ENCODE data around the gene MPPE1. TPM values are rescaled to one million over a fixed set of nuclear protein-coding genes. Genes with fewer than 3 reads are reported as not detected.

Gene MPPE1
- total and polyA plus RNA-seq, 9 of the 15 experiments (the other 6 are each of a cell fraction or from before 2014, with no cell fraction given), result 10.7 to 19.5 (median 13.3) TPM

- TF ChIP-seq ZNF696 (CRISPR knock-in tag; conservative IDR thresholded peaks at IDR 0.05), result no peak
- no peak for TF ChIP-seq ZNF785 (CRISPR knock-in tag; IDR thresholded peaks at IDR 0.05)
- no peak for TF ChIP-seq FOXK1 (CRISPR knock-in tag; IDR thresholded peaks at IDR 0.05; ENCODE audit: borderline replicate concordance)
- no peak for TF ChIP-seq ERF (CRISPR knock-in tag; IDR thresholded peaks at IDR 0.05)
- TF ChIP-seq TRIM28 (IDR thresholded peaks at IDR 0.05), result peak; percentile 87
- no peak for TF ChIP-seq PRPF4 (IDR thresholded peaks at IDR 0.05; ENCODE audit: insufficient read depth, low read depth, low read length, poor library complexity, severe bottlenecking)
- TF ChIP-seq CBFB (CRISPR knock-in tag; IDR thresholded peaks at IDR 0.05), result 0 out of 2 replicates have a peak, but pooled peaks have one; percentile 60
- TF ChIP-seq BHLHE40 (IDR thresholded peaks at IDR 0.05; ENCODE audit: low read length), result peak; percentile 74
- TF ChIP-seq NR2F6 (CRISPR knock-in tag; IDR thresholded peaks at IDR 0.05), result no peak
- no peak for TF ChIP-seq ZNF780A (CRISPR knock-in tag; IDR thresholded peaks at IDR 0.05)
- no peak for TF ChIP-seq ZNF644 (tag; IDR thresholded peaks at IDR 0.05; ENCODE audit: low read depth)
- TF ChIP-seq BACH1 (tag; IDR thresholded peaks at IDR 0.05), result peak; percentile 99
- TF ChIP-seq CBX2 (IDR thresholded peaks at IDR 0.05; ENCODE audit: insufficient read depth, low read length, poor library complexity, severe bottlenecking), result no peak
- no peak for TF ChIP-seq ELF2 (CRISPR knock-in tag; IDR thresholded peaks at IDR 0.05)
- no peak for TF ChIP-seq SNIP1 (IDR thresholded peaks at IDR 0.05; ENCODE audit: low read depth)
- no peak for TF ChIP-seq BDP1 (IDR thresholded peaks at IDR 0.05; ENCODE audit: insufficient read depth, insufficient read length)
- no peak for TF ChIP-seq ASH1L (IDR thresholded peaks at IDR 0.05; ENCODE audit: borderline replicate concordance, low read depth, partially characterized antibody)
- TF ChIP-seq TBL1XR1 (IDR thresholded peaks at IDR 0.05; ENCODE audit: low read length in 2 of 2), result peak; percentile 98 to 100
- TF ChIP-seq, protein P1, sequence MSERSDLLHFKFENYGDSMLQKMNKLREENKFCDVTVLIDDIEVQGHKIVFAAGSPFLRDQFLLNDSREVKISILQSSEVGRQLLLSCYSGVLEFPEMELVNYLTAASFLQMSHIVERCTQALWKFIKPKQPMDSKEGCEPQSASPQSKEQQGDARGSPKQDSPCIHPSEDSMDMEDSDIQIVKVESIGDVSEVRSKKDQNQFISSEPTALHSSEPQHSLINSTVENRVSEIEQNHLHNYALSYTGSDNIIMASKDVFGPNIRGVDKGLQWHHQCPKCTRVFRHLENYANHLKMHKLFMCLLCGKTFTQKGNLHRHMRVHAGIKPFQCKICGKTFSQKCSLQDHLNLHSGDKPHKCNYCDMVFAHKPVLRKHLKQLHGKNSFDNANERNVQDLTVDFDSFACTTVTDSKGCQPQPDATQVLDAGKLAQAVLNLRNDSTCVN (CRISPR knock-in tag; IDR thresholded peaks at IDR 0.05), result no peak
- TF ChIP-seq BRD9 (IDR thresholded peaks at IDR 0.05; ENCODE audit: low read depth, partially characterized antibody), result no peak
- TF ChIP-seq MXI1 (IDR thresholded peaks at IDR 0.05; ENCODE audit: low read depth, low read length), result 0 out of 2 replicates have a peak, but pooled peaks have one; percentile 33
- peak; percentile 99 for TF ChIP-seq MAFK (IDR thresholded peaks at IDR 0.05; ENCODE audit: low read length)
- TF ChIP-seq HSF4 (CRISPR knock-in tag; IDR thresholded peaks at IDR 0.05; ENCODE audit: borderline replicate concordance), result no peak
- TF ChIP-seq, protein P2, sequence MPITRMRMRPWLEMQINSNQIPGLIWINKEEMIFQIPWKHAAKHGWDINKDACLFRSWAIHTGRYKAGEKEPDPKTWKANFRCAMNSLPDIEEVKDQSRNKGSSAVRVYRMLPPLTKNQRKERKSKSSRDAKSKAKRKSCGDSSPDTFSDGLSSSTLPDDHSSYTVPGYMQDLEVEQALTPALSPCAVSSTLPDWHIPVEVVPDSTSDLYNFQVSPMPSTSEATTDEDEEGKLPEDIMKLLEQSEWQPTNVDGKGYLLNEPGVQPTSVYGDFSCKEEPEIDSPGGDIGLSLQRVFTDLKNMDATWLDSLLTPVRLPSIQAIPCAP (CRISPR knock-in tag; IDR thresholded peaks at IDR 0.05; ENCODE audit: borderline replicate concordance), result no peak
- no peak for TF ChIP-seq E2F4 (CRISPR knock-in tag; IDR thresholded peaks at IDR 0.05; ENCODE audit: low read depth)
- TF ChIP-seq PYGO2 (tag; IDR thresholded peaks at IDR 0.05), result no peak
- peak; percentile 89 for TF ChIP-seq ATF7 (IDR thresholded peaks at IDR 0.05)
Observed at GRCh38 chr18:11947214-11948191, 39.4 kb upstream of the MPPE1 start (continued).
